ENCODE results near the gene ZFPM1. TPM values are rescaled to one million over a fixed set of nuclear protein-coding genes. Genes with fewer than 3 reads are reported as not detected.

ZFPM1 gene
- total RNA-seq, 1 experiment from 2014 or later: 5.0 TPM

DNA sequence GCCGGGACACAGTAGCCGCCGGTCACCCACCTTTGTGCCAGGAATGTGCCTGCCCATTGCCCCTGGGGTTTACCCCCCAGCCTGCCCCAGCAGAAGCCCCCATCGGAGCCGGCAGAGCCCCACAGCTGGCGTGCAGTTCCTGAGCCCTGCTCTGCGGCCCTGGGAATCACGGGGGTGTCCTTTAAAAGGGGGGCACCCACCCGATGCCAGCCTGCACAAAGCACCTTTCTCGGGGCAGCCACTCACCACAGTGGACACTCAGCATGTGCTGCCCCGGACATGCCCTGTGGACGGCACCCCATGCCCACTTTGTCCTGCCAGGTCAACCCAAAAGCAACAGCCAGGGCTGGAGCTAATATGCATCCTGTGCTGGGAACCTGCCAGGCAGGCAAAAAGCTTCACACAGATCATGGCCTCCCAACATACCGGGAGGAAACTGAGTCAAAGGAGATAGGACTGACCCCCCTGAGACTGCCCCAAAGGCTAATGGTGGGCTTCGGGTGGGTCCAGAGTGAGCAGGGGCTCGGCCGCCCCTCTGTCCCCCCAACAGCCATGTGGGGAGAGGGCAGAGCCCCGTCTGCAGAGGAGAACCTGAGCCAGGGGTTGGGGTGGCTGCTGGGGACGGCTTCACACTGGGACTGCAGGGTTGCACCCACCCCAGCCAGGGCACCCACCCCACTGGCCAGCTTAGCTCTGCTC is 71.3 kb downstream of the ZFPM1 start:
- H3K4me3 Mint-ChIP-seq (ENCODE audit: unreplicated experiment): no peak overlapping the region
- intact Hi-C loops (cut with micrococcal nuclease): no loop called here
- H3K27me3 Mint-ChIP-seq (ENCODE audit: insufficient read depth, unreplicated experiment): no peaks in the 10 kb centered on the region
- DNase-seq (ENCODE audit: unreplicated experiment): no peak
- peaks cover 8% of the 10 kb centered on the region for H3K36me3 Mint-ChIP-seq (ENCODE audit: insufficient read depth, unreplicated experiment)
- ChIA-PET POLR2A (no interaction called here), CTCF (interaction anchor here (0.6 to 0.9 kb wide), 4 partner anchors 36 to 1386 kb away, joined by 3 to 5 read pairs (median 3); no protein-coding TSS in a partner anchor)
- no TSS peak for BruUV-seq (replicated peaks)
- TF ChIP-seq, protein P1, sequence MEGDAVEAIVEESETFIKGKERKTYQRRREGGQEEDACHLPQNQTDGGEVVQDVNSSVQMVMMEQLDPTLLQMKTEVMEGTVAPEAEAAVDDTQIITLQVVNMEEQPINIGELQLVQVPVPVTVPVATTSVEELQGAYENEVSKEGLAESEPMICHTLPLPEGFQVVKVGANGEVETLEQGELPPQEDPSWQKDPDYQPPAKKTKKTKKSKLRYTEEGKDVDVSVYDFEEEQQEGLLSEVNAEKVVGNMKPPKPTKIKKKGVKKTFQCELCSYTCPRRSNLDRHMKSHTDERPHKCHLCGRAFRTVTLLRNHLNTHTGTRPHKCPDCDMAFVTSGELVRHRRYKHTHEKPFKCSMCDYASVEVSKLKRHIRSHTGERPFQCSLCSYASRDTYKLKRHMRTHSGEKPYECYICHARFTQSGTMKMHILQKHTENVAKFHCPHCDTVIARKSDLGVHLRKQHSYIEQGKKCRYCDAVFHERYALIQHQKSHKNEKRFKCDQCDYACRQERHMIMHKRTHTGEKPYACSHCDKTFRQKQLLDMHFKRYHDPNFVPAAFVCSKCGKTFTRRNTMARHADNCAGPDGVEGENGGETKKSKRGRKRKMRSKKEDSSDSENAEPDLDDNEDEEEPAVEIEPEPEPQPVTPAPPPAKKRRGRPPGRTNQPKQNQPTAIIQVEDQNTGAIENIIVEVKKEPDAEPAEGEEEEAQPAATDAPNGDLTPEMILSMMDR (IDR thresholded peaks at IDR 0.05; ENCODE audit: unreplicated experiment): no peak
- H3K9me3 Mint-ChIP-seq (ENCODE audit: unreplicated experiment): peaks cover 10% of the 10 kb centered on the region
- H3K27ac Mint-ChIP-seq (ENCODE audit: low read depth, unreplicated experiment): no peak overlapping the region
- H3K4me1 Mint-ChIP-seq (ENCODE audit: insufficient read depth, unreplicated experiment): no peaks in the 10 kb centered on the region

DNA sequence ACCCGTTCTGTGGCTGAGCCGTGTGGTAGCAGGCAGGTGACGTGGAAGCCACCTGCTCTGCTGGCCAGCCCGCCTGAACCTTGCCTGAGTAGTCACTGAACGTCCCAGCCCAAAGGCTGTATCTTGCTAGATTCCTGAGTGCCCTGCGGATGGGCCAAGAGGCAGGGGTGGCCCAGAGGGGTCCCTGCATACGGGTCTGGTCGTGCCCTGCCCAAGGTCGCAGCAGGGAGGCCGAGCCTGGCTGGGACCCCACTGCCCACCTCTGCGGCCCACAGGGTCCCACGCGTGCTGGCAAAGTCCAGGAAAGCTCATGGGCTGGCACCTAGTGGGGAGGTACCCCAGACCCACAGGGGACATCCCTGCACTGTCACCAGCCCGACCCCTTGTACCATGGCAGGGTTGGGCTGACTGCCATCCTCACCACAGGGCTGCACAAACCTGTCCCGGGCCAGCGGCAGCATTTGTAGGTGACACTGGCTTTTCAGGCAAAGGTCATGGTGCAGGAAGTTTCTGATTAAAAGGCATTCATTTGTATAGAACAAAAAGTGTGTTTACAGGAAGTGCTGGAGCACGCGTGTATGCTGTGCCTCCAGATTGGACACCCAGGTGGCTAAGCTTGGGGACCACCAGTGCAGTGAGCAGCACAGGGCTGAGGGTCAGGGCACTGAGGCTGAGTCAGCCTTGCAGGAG is 72.0 kb downstream of the ZFPM1 start:
- Mint-ChIP-seq H3K9me3 (ENCODE audit: unreplicated experiment) (peaks cover 3% of the 10 kb centered on the region), H3K36me3 (ENCODE audit: insufficient read depth, unreplicated experiment) (peaks cover 11% of the 10 kb centered on the region), H3K4me3 (ENCODE audit: unreplicated experiment) (no peak overlapping the region), H3K27ac (ENCODE audit: low read depth, unreplicated experiment) (no peak overlapping the region), H3K4me1 (ENCODE audit: insufficient read depth, unreplicated experiment) (no peaks in the 10 kb centered on the region), H3K27me3 (ENCODE audit: insufficient read depth, unreplicated experiment) (no peaks in the 10 kb centered on the region)
- no peak for DNase-seq (ENCODE audit: unreplicated experiment)
- TF ChIP-seq, protein P1 (IDR thresholded peaks at IDR 0.05; ENCODE audit: unreplicated experiment): no peak
- POLR2A ChIA-PET: no interaction called here
- BruUV-seq (replicated peaks): no TSS peak
- CTCF ChIA-PET: interaction anchor here (0.6 to 0.9 kb wide), 4 partner anchors 36 to 101 kb away, joined by 3 to 5 read pairs (median 3); no protein-coding TSS in a partner anchor
- intact Hi-C loops (cut with micrococcal nuclease): no loop called here

GRCh38 chr16:88525663-88525990 is 72.5 kb downstream of the ZFPM1 start:
- H3K4me3 Mint-ChIP-seq (ENCODE audit: unreplicated experiment): no peak overlapping the region
- H3K27me3 Mint-ChIP-seq (ENCODE audit: insufficient read depth, unreplicated experiment): no peaks in the 10 kb centered on the region
- intact Hi-C loops (cut with micrococcal nuclease): no loop called here
- DNase-seq (ENCODE audit: unreplicated experiment): no peak
- no peaks in the 10 kb centered on the region for H3K9me3 Mint-ChIP-seq (ENCODE audit: unreplicated experiment)
- BruUV-seq (replicated peaks): no TSS peak
- TF ChIP-seq, protein P1 (IDR thresholded peaks at IDR 0.05; ENCODE audit: unreplicated experiment): no peak
- CTCF ChIA-PET: interaction anchor here (0.6 kb wide), 2 partner anchors 34 to 101 kb away, joined by 3 read pairs; no protein-coding TSS in a partner anchor
- no peak overlapping the region for H3K27ac Mint-ChIP-seq (ENCODE audit: low read depth, unreplicated experiment)
- POLR2A ChIA-PET: no interaction called here
- H3K4me1 Mint-ChIP-seq (ENCODE audit: insufficient read depth, unreplicated experiment): no peaks in the 10 kb centered on the region
- H3K36me3 Mint-ChIP-seq (ENCODE audit: insufficient read depth, unreplicated experiment): peaks cover 11% of the 10 kb centered on the region

- TF ChIP-seq, protein P1 (IDR thresholded peaks at IDR 0.05; ENCODE audit: unreplicated experiment): no peak
- ChIA-PET CTCF (interaction anchor here (0.6 kb wide), 2 partner anchors 33 to 102 kb away, joined by 3 read pairs; no protein-coding TSS in a partner anchor), POLR2A (no interaction called here)
- Mint-ChIP-seq H3K27ac (ENCODE audit: low read depth, unreplicated experiment) (no peak overlapping the region), H3K4me1 (ENCODE audit: insufficient read depth, unreplicated experiment) (no peaks in the 10 kb centered on the region), H3K36me3 (ENCODE audit: insufficient read depth, unreplicated experiment) (peaks cover 11% of the 10 kb centered on the region), H3K4me3 (ENCODE audit: unreplicated experiment) (no peak overlapping the region), H3K27me3 (ENCODE audit: insufficient read depth, unreplicated experiment) (no peaks in the 10 kb centered on the region), H3K9me3 (ENCODE audit: unreplicated experiment) (no peaks in the 10 kb centered on the region)
- intact Hi-C loops (cut with micrococcal nuclease): no loop called here
- DNase-seq (ENCODE audit: unreplicated experiment): no peak
- no TSS peak for BruUV-seq (replicated peaks)
Observed at GRCh38 chr16:88526008-88526905, 73.2 kb downstream of the ZFPM1 start.
